ENCODE measurements around the gene LRRC53. TPM values are rescaled to one million over a fixed set of nuclear protein-coding genes. Genes with fewer than 3 reads are reported as not detected.

The LRRC53 gene
- polyA plus RNA-seq, 1 donor, result not detected

DNA sequence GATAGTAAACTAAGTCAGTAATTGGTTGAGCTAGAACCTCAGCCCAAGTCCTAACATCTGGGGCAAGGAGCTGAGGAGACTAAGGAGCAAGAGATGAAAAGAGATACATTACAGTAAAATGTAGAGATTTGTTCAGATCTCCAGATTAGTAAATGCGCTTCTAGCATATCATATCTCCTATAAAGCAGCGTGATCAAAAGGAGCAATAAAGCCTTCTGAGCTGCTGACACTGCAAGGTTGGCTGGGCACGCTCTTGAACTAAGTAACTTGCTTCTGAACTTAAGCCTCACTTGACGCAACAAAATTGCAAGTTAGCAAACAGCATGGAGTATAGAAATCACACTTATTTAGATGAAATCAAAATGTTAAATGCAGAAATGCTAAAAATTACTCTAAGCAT is 80.9 kb downstream of the LRRC53 start:
- no peak for DNase-seq (ENCODE audit: low read depth)

DNA sequence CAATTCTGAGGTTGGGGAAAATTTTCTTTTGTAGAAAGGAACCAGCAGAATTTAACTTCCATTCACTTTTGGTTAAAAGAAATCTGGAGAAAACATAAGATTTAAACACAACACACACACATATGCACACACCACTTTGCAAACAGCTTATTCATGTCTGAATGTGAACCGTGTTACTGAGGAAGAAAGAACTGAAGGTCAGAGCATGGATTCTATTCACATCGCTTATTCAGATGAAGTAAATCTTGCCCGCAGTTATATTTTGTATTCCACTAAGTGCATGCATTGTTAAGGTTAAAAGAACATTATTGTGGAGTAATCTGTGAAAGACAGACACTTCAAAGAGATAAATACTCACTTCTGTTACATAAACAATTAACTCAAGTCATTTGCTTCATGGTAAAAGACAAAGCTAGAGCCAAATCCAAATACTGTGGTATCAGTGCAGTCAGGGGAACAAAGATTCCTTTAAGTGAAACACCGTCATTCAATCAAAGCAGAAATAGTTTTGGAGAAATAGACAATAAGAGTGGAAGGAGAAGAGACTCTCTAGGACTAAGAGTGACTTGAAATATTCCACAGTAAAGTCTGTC is 82.0 kb downstream of the LRRC53 start:
- DNase-seq (ENCODE audit: low read depth), result no peak

DNA sequence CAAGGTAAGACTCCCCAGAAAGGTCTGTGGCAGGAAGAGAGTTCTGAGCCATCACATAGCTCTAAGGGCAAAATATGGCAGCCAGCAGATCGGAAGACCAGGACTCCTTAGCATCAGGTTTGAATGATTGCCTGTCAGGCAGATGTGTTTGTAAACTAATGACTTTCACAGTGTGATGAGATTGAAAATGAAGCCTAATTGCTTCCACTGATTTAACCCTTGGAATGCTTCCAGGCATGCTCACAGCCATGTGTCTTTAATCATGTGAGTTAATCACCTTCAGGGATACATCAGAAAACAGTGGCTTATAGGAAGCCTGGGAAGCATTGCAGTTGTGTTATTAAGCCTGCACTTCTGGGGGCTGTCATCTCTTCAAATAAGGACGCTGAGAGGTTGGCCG is 82.8 kb downstream of the LRRC53 start:
- no peak for DNase-seq (ENCODE audit: low read depth)

- DNase-seq (ENCODE audit: low read depth), result no peak
Measured at GRCh38 chr1:74427681-74428080, 84.7 kb downstream of the LRRC53 start.

DNA sequence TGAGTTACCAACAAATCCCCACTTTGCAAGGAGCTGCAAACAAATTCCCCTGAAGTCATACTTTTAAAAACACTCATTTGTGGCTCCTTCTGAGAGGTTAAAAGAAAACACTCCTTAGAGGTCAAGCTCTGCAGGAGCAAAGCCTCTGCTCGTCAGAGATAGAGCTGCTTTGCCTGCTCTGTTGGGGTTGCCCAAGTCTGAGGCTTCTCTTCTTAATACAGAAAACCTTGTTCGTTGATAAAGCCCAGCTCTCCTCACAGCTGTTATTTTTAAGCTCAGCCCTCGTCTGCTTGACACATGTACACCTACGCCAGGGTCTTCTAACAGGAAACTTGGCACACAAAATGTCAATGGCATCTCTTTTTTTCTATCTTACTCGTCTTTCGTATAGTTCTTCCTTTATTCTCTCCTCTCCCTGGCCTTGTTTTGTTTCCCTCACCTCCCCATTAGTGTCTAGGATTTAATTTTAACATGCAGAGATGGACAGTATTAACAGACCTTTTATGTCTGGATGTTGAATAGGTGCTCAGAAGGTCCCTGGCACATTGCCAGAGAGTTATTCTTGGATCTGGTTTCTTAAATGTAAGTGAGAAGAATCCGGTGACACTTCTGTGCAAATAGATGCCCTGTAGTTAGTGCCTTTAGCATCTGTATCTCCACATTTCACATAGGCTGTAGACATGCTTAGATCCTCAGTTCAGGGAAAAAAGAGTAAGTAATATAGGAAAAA is 86.0 kb downstream of the LRRC53 start:
- DNase-seq (ENCODE audit: low read depth), result no peak

DNA sequence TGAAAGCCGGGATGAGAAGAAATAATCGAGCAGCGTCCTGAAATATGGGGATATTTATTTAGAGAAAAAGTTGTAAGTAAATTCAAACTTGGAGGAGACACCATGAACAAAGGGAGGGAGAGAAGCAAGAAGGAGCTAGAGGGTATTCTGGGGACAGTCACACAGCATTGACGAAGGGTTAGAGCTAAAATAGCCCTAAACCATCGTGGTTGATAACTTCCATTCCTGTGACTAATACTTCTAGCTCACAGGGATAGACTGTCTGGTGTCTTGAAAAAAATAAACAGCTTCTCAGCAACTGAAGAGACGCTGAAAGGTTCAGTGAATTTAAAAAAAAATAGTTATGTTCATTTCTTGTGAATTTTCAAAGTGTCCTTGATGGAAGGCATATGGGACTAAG is 86.7 kb downstream of the LRRC53 start:
- DNase-seq (ENCODE audit: low read depth), result no peak

DNA sequence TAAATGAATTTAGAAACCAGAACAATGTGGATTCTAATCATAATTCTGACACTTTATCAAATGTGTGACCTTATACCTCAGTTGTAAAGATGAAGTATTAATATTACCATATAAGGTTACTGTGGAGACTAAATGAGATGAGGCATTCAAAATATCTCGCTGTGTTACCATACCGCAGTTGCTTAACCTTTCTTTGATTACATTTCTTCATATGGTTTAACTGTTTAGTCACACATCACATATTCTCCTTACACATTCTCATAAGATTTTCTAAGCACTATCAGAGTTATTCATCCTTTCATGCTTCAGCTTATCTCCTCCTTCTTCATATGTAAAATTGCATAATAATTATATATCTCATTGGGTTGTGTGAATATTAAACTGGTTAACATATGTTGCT is 88.9 kb downstream of the LRRC53 start:
- DNase-seq (ENCODE audit: low read depth), result no peak

DNA sequence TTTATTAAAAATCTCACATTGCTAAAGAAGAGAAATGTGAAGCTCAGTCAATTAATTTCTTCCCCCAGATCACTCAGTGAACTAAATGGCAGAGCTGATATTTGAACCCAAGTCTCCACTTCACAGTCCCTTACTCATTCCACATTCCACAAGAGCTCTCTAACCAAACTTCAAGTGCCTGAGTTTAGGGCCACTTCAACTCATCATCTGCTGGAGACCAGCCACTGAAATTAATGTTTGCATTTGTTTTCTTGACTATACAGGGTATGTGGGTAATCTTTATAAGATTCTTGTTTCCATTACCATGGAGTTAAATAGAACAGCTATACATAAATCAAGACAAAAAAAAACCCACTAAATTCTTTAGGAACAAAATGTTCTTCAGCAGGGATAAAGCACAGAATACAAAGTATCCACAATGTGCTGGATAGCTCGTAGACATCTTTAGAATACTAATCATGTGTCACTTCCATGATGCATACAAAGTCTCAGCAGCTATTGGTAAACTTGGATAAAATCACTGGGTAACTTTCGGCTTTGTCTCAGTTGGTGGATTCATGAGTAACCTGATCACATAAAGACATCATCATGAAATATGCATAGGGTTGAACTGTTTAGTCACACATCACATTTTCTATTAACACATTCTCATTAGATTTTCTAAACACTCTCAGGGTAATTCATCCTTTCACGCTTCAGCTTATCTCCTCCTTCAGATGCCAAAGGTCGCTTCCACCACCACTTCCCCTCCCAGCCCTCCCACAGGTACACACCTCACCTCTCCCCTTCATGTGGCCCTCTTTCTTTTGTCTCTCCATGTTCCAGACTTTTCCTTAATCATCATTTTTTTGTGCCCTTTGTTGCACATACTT is 89.8 kb downstream of the LRRC53 start:
- no peak for DNase-seq (ENCODE audit: low read depth)

GRCh38 chr1:74420467-74420866 is 91.9 kb downstream of the LRRC53 start:
- DNase-seq (ENCODE audit: low read depth), result no peak

Other genes with a start within 250 kb of the LRRC53 start
- gene ERICH3, start 161.2 kb upstream of the LRRC53 start, polyA plus RNA-seq (ENCODE audit: insufficient read length), result not detected
- 25.6 TPM for gene CRYZ, start 220.4 kb upstream of the LRRC53 start, polyA plus RNA-seq (ENCODE audit: insufficient read length)
- 15.1 TPM for gene TYW3, start 220.5 kb upstream of the LRRC53 start, polyA plus RNA-seq (ENCODE audit: insufficient read length)